Endodermal cell (in vitro differentiated cells): ENCODE results near the gene RPUSD4. TPM values are rescaled to one million over a fixed set of nuclear protein-coding genes. Genes with fewer than 3 reads are reported as not detected.

Experiments
- DNase-seq: peaks from one replicate; pipeline ENCODE4 v3.0.0-alpha.2; 2017
- H3K27ac ChIP-seq: 2 replicates; pipeline ENCODE4 v1.5.1; 2013; ENCODE audit warnings: mild to moderate bottlenecking, low read depth, low read length, moderate library complexity
- H3K27me3 ChIP-seq: 2 replicates; pipeline ENCODE4 v1.6.1; 2013; ENCODE audit warnings: mild to moderate bottlenecking, low read length, moderate library complexity; ENCODE audit not compliant: insufficient read depth, control insufficient read depth, poor library complexity, severe bottlenecking
- H3K36me3 ChIP-seq: 2 replicates; pipeline ENCODE4 v1.7.0; 2013; ENCODE audit warnings: mild to moderate bottlenecking, low read length, moderate library complexity; ENCODE audit not compliant: control insufficient read depth, insufficient read depth
- H3K4me1 ChIP-seq: one replicate; pipeline ENCODE4 v1.7.0; 2013; ENCODE audit warnings: low read length; ENCODE audit not compliant: control insufficient read depth, insufficient read depth
- H3K4me3 ChIP-seq: 2 replicates; pipeline ENCODE4 v1.5.1; 2013; ENCODE audit warnings: mild to moderate bottlenecking, low read length, moderate library complexity
- H3K9ac ChIP-seq: 2 replicates; pipeline ENCODE4 v1.6.1; 2013; ENCODE audit warnings: mild to moderate bottlenecking, low read length, moderate library complexity; ENCODE audit not compliant: poor library complexity, severe bottlenecking; ENCODE audit errors: extremely low read depth
- H3K9me3 ChIP-seq: 2 replicates; pipeline ENCODE4 v1.6.1; 2013; ENCODE audit warnings: mild to moderate bottlenecking, low read length, moderate library complexity; ENCODE audit not compliant: control insufficient read depth
- H3K27ac Mint-ChIP-seq: 2 replicates; pipeline ENCODE4 v1.8.0; 2020; ENCODE audit warnings: mixed read lengths
- H3K27me3 Mint-ChIP-seq: 2 replicates; pipeline ENCODE4 v1.8.0; 2021; ENCODE audit warnings: mild to moderate bottlenecking, mixed read lengths; ENCODE audit not compliant: insufficient read depth
- H3K36me3 Mint-ChIP-seq: 2 replicates; pipeline ENCODE4 v1.8.0; 2020; ENCODE audit warnings: low read depth, mixed read lengths
- H3K4me1 Mint-ChIP-seq: 2 replicates; pipeline ENCODE4 v1.8.0; 2020; ENCODE audit warnings: mixed read lengths
- H3K4me3 Mint-ChIP-seq: 2 replicates; pipeline ENCODE4 v1.8.0; 2020; ENCODE audit warnings: mild to moderate bottlenecking, moderate library complexity, mixed read lengths
- H3K9me3 Mint-ChIP-seq: 2 replicates; pipeline ENCODE4 v1.8.0; 2020; ENCODE audit warnings: mild to moderate bottlenecking, mixed read lengths
- CTCF ChIP-seq: fragments of 200-600 bp; sonication (generic); conservative IDR thresholded peaks from 2 replicates; pipeline ENCODE4 v1.5.0; 2021; ENCODE audit warnings: antibody characterized with exemption, mild to moderate bottlenecking
- WGBS, 2 experiments: methylation state at CpG; one replicate each; pipeline versions ENCODE4 v1.1.5 to v1.1.7; 2013; ENCODE audit warnings: missing lambda C conversion rate in 2 of 2, mixed read lengths in 1 of 2; ENCODE audit not compliant: insufficient coverage in 1 of 2, insufficient read length in 1 of 2; 5-methylcytosine and 5-hydroxymethylcytosine counted together
- total RNA-seq, 2 donors: library from RNA; stranded (reverse); fragmentation: NEBNext Ultra II Directional in 1 of 2; extraction: Animal tissue kit (Norgen Biotek cat#: 25700) in 1 of 2; gene quantifications; 2 replicates in 1 of 2; 3 replicates in 1 of 2; pipeline ENCODE4 v1.2.1, GENCODE V29; 2021

The RPUSD4 gene
- total RNA-seq, 2 donors from 2014 or later, result 36.8 to 37.7 TPM

- no peak for TF ChIP-seq CTCF
- no peak overlapping the region for H3K27ac ChIP-seq
- no peaks in the 10 kb centered on the region for H3K4me1 ChIP-seq
- H3K9ac ChIP-seq, result no peak overlapping the region
- peaks cover 11% of the 10 kb centered on the region for H3K9me3 ChIP-seq
- Mint-ChIP-seq H3K27ac (no peak overlapping the region), H3K4me3 (no peak overlapping the region), H3K36me3 (peaks cover 28% of the 10 kb centered on the region), H3K9me3 (peaks cover 21% of the 10 kb centered on the region), H3K4me1 (no peaks in the 10 kb centered on the region), H3K27me3 (no peaks in the 10 kb centered on the region)
- WGBS, 2 experiments, result 67 to 100% methylated on average over 1 to 2 of the region's 2 CpGs
- H3K36me3 ChIP-seq, result peaks cover 10% of the 10 kb centered on the region
- peak overlapping the region; percentile 3 for H3K4me3 ChIP-seq
- no peaks in the 10 kb centered on the region for H3K27me3 ChIP-seq
- no peak for DNase-seq
Observed at GRCh38 chr11:126225295-126225665, 13.8 kb upstream of the RPUSD4 start.

GRCh38 chr11:126224647-126225294, 13.3 kb upstream of the RPUSD4 start:
- Mint-ChIP-seq H3K4me3 (no peak overlapping the region), H3K27ac (no peak overlapping the region), H3K9me3 (peaks cover 21% of the 10 kb centered on the region), H3K27me3 (no peaks in the 10 kb centered on the region), H3K36me3 (peaks cover 28% of the 10 kb centered on the region), H3K4me1 (no peaks in the 10 kb centered on the region)
- H3K4me1 ChIP-seq, result no peaks in the 10 kb centered on the region
- no peaks in the 10 kb centered on the region for H3K27me3 ChIP-seq
- H3K27ac ChIP-seq, result no peak overlapping the region
- H3K9ac ChIP-seq, result no peak overlapping the region
- peak overlapping the region; percentile 3 for H3K4me3 ChIP-seq
- peaks cover 9% of the 10 kb centered on the region for H3K36me3 ChIP-seq
- WGBS, 2 experiments, result 94 to 98% methylated on average over 6 of the region's 6 CpGs
- no peak for TF ChIP-seq CTCF
- no peak for DNase-seq
- H3K9me3 ChIP-seq, result peaks cover 11% of the 10 kb centered on the region

- H3K27ac ChIP-seq, result no peak overlapping the region
- 67 to 74% methylated on average over 3 to 4 of the region's 4 CpGs for WGBS, 2 experiments
- DNase-seq, result no peak
- no peaks in the 10 kb centered on the region for H3K27me3 Mint-ChIP-seq
- H3K4me1 ChIP-seq, result no peaks in the 10 kb centered on the region
- H3K9me3 Mint-ChIP-seq, result peaks cover 4% of the 10 kb centered on the region
- H3K27me3 ChIP-seq, result no peaks in the 10 kb centered on the region
- peaks cover 3% of the 10 kb centered on the region for H3K36me3 ChIP-seq
- H3K9ac ChIP-seq, result no peak overlapping the region
- peaks cover 11% of the 10 kb centered on the region for H3K36me3 Mint-ChIP-seq
- no peak overlapping the region for H3K4me3 ChIP-seq
- H3K4me3 Mint-ChIP-seq, result no peak overlapping the region
- H3K27ac Mint-ChIP-seq, result no peak overlapping the region
- H3K4me1 Mint-ChIP-seq, result peaks cover 8% of the 10 kb centered on the region
- no peak for TF ChIP-seq CTCF
- H3K9me3 ChIP-seq, result no peaks in the 10 kb centered on the region
Observed at GRCh38 chr11:126219547-126219946, 8.1 kb upstream of the RPUSD4 start.
